HT-29 (cell line): ENCODE measurements around the gene PIP4K2C. TPM values are rescaled to one million over a fixed set of nuclear protein-coding genes. Genes with fewer than 3 reads are reported as not detected.

ENCODE experiments used
- DNase-seq: peaks from one replicate; pipeline ENCODE4 v3.0.0-alpha.2; 2015; ENCODE audit warnings: low spot score
- total RNA-seq: library from RNA; depleted of rRNA; stranded (reverse); fragments of >200 nt; shearing (Covaris generic); gene quantifications from 2 replicates; pipeline ENCODE4 v1.2.3, GENCODE V29; 2014; rRNA removed

The PIP4K2C gene
- 30.8 and 37.2 TPM in 2 replicates for total RNA-seq

DNA sequence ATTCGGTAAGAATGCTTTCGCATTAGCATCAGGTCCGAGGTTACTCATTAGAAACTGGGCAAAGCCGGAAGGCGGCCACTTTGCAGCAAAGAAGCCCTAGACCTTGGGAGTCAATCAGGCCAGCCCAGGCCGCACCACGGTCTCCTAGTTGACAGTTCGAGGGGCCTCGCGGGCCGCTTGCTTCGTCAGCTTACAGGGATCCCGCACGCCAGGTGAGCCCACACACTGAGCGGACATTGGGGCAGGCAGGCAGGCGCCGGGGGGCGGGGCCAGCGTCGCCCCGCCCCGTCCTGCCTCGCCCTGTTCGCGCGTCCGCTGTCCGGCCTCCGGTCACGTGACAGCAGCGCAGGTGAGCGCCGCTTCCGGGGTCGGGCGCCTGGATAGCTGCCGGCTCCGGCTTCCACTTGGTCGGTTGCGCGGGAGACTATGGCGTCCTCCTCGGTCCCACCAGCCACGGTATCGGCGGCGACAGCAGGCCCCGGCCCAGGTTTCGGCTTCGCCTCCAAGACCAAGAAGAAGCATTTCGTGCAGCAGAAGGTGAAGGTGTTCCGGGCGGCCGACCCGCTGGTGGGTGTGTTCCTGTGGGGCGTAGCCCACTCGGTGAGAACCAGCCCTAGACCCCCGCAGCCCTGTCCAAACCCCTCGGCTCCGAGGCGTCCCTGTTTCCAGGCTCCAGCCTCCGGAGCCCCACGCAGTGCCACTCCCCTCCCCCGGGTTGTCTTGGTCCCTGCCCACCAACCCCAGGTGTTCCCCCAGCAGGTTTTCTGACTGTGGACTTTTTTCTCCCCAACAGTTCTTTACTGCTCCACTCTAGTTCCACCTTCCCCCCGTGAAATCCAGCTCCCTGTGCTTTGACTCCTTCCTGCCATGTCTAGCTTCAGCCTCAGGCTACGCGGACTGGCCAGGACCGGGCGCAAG, at the start of gene PIP4K2C:
Gene PIP4K2C, plus strand, starts transcription at position 329 of the 918 bp plus-strand sequence. Its CDS starts 98 bp downstream, at position 427.
- peak; percentile 91 for DNase-seq

DNA sequence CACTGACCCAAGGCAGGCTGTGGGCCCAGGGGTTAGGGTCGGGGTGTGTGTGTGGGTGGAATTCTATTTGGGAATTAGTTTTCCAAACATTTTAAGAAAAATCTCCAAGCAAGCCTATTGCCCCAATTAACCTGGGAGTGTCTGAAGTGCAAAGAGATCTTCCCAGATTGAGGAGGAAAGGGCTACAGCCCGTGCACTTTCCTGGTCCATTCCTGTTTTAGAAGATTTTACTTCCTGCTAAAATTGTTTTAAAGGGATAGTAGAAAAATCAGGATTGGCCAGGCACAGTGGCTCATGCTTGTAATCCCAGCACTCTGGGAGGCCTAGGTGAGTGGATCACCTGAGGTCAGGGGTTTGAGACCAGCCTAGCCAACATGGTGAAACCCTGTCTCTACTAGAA, 49.3 kb upstream of the PIP4K2C start:
- DNase-seq = no peak

DNA sequence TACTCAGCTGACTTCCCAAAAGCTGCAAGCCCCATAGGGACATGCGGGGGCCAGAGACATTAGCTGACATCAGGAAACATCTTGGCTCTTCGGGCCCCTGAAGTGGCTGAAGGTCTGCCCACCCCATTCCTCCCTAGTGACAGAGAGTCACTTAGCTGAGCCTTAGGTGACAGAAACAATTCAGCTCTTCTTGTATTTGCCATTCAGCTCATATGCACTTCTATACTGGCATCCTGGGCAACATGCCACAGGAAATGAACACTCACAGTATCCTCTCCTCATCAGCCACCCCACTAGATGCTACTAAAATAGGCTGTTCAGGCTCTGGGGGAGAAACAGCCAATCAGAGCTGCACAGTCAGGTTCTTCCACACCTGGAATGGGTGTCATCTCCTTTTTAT, 47.4 kb upstream of the PIP4K2C start:
- DNase-seq = no peak

DNA sequence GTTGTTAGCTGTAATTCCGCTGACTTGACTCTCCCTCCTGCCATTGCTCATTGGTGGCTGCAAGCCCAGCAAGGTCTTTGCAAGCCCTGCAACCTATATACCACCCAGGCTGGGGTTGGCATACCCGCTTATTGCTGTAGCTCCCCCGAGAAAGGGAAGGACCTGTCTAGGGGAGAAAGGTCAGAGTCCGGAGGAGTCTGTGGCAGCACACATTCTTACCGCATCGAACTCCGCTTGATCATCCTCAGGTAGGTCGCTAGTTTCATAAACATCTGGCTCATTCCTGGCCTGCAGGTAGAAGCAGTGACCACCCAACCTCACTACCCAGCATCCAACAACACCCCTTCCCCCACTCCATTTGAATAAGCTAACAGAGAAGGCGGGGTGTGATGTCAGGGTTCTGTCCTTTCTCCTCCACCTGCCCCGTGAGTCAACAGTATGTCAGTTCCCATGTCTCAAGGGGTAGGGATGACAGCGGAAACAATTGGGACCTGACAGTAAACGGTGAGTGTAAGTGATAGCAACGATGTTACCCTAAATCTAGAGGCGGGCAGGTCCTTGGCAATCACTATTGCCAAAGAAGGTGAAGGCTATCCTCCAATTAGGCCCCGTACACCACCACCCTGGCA, 45.1 kb upstream of the PIP4K2C start:
- DNase-seq = no peak

DNA sequence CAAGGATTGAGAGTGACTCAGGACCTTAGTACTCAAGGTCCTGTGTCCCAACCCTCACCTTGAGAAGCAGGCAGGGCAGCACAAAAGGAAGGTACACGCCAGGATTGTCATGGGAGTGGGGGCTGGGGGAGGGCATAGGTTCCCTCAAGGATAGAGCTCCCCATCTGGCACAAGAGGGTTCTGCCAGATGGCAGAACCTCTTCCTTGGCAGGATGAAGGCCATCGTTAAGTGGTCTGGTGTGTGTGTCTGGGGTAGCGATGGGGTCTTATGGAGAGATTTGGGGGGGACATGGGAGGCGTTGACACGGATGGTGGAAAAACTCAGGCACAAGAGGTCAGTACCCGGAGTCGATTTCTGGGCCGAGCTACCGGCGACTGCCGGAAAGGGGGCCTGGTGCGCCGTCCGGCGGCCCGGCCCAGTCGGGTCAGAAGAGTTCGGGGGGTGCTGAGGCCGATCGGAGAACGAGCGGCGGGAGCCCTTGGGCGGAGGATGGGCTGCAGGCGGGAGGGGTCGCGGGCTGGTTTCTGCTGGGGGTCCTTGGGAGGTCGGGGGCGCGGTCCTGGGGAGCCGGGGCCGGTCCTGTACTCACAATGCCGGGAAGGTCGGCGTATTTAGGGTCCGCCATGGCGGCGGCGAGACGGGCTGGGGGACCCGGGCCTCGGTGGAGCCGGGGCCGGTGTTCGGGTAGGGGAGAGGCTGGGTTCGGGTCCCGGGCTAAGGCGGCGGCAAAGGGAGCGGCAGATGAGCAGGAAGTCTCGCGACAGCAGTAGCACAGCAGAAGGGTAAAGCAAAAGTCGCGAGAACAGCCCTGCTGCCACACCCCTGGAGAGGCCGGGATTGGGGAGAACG, 44.3 kb upstream of the PIP4K2C start, which contains the start of gene DCTN2:
Gene DCTN2, minus strand, starts transcription at position 755 of the 850 bp plus-strand sequence. Its CDS starts 129 bp downstream, at position 626.
- DNase-seq = peak; percentile 97

DNA sequence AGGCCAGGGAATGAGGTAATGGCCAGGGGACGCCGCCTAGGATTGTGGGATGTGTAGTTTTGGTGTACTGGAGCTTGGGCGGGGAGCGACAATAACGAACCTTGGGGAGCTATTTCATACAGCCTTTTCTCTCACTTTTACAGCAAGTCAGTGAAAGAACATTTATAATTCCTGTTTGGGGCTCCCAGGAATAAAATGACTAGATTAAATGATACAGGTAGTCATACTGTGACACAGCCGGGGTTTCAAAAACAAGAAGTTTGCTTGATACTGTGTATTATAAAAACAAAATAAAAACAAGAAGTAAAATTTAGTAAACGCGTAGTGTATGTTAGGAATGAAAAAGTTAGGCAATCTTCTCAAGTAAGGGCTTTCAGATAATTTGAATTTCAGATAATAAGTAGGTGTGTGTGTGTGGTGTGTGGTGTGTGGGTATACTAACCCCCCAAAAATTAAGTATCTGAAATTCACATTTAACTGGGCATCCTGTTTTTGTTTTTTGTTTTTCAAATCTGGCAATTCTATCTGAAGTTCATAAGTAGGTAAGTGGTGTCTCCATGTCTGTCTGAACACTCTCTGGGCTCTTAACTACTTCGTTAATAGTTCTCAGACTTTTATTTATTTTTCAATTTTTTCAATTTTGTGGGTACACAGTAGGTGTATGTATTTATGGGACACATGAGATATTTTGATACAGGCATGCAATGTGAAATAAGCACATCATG, 43.5 kb upstream of the PIP4K2C start:
- DNase-seq = no peak

DNA sequence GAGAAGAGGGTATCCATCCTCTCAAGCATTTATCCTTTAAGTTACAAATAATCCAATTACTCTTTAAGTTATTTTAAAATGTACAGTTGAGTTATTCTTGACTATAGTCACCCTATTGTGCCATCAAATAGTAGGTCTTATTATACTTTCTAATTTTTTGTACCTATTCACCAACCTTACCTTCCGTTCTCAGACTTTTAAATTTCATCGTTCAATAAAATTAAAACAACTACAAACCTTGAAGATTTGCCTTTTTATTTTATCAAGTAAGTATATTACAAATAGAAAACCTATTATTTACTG, 43.0 kb upstream of the PIP4K2C start:
- no peak for DNase-seq

DNA sequence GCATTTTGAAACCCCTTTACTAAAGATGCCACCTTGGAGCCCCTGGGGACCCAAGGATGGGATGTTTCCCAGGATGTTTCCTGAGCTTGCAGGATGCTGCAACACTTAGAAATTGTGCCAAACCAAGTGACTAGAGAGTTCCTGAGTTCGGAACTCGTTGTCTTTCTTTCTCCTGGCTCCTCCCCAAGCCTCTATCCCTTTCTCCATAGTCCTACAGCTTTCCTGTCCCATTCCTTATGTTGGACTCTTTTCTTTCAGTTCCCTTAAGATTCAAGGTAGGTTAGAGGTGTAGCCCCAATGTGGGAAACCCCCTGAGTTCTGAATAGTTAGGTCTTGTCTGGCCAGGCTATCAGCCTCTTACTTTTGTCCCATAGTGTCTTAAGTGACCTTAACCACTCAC, 42.5 kb upstream of the PIP4K2C start:
- no peak for DNase-seq

DNA sequence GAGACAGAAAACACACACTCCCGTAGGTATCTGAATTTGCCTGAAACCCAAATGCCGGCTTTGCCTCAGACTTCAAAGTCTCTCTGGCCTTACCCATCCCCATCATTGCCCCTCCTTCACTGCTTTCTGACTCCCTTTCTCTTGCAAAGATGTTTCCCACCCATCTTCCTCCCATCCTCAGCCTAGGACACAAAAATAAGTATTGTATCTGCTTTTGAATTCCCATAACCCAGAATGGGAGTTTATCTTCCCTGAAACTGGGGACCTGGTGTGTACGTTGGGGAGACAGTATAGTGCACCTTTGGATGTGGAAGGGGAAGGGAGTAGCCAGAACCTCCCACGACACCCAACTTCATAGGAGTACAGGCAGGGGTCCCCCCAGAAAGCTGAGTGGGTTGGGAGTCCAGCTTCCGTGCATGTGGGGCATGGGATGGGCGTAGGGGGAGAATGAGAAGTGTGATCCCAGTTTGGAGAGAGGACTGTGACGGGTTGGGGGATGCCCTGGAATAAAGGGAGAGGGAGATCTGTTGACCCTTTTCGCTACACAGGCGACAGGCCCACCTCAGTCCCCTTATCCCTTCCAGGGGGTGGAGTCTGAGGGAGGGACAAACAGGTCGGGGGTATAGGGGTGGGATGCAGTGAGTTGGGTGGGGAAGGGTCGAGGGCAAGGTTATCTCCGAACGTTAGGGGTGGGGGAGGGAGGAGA, 41.6 kb upstream of the PIP4K2C start:
- no peak for DNase-seq

DNA sequence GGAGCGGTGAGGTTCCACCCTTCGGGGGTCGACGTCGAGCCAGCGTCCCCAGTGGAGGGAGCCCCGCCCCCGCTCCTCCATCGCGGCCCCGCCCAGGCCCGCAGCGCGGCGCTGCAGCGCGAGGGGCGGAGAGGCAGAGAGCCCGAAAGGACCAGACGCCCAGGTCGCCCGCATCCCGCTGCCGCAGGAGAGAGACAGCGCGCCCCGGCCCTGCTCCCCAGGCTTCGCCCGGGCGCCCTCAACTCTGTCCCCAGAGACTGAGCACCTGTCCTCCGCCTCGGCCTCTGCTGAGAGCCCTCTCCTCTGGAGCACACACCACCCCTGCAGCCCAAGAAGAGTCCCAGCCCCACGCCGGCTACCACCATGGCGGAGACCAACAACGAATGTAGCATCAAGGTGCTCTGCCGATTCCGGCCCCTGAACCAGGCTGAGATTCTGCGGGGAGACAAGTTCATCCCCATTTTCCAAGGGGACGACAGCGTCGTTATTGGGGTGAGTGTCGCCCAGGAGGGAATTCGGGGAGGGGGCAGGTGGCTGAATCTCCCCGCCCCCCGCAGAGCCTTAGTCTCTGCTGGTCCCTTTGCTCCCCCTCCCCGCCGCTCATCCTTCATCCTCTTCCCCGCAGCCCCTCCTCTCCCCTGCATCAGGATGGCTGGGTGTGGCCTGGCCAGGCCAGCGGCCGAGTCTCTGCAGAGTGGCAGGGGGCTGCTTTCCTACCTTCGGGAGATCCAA, 40.9 kb upstream of the PIP4K2C start, which contains the start of gene KIF5A:
Gene KIF5A, plus strand, starts transcription at position 136 of the 732 bp plus-strand sequence. Its CDS starts 228 bp downstream, at position 364.
- DNase-seq = no peak

DNA sequence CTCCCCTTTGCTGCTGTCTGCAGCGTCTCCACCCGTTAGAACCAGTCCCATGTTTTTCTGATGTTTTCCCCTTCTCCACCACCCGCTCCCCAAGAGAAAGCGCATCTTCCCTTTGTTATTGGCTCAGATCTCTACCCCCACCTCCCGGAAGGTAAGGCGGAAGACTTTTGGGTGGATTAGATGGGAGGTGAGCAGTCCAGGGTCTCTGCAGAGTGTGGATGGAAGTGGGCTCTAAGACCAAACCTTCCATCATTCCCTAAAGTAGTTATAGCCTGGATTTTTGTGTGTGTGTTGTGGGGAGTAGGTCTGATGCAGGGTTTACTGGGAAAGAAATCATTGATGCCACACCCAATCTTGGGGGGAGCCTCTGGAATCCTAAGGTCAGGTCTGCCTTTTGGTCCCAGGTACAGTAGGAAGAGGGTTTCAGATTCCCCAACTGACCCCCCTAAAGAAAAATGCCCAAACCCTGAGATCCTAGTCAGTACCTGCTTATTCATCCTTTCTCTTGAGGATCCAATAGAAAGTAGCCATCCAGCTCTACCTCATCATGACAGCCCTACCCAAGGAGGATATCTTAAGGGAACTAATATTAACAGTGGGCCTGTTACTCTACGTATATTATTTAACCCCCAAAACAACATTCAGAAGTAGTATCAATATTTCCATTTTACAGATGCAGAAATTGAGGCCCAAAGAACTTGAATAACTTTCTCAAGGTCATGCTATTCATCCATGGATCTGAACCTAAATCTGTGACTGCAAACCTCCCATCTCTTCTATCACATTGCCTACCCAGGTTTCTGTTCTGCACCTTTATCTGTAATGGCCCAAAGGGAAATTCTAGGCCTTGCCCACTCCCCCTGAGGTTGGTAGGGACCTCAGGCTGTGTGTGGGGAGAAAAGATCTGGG, 40.1 kb upstream of the PIP4K2C start:
- DNase-seq = no peak

DNA sequence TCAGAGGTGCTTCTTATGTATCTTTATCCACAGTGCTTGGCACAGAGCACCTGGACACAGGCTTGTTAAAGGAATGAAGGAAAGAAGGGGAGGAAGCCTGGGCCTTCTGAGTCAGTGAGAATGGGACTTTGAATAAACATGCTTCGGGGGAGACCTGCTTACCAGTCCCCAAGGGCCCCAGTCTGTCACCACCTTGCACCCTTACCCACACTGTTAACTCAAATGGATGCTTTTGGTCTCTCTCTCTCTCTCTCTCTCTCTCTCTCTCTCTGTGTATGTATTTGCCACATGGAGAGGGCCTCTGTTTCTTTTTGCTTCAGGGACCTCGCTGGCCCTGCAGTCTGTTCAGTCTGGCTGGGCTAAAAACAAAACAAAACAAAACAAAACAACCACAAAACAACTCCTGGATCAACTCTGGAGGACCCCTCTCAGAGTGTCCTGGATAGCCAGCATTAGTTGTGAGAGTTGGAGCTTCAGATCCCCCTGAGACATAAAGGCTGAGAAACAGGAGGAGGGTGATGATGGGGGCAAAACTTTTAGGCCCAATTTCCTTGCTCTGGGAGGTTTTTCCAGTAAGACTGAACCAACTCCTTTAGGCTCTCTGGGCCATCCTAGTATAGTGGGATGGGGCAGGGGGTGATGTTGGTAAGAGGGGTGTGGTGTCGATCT, 39.2 kb upstream of the PIP4K2C start:
- DNase-seq = no peak

DNA sequence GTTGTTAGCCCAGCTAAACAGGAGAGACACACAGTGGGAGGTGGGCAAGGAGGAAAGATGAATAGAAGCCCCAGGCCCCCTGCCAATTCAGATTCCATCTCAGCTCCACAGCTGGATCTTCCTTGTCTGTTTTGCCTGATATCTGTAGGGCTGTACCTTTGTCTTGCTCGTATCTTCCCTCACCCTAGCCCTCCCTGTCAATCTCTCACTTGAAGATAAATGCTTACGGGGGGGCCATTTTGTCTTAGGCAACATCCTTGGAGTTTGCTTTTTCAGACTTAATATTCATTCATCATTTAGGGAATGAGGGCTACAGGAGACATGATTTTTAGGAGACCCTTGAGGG, 38.7 kb upstream of the PIP4K2C start:
- no peak for DNase-seq

DNA sequence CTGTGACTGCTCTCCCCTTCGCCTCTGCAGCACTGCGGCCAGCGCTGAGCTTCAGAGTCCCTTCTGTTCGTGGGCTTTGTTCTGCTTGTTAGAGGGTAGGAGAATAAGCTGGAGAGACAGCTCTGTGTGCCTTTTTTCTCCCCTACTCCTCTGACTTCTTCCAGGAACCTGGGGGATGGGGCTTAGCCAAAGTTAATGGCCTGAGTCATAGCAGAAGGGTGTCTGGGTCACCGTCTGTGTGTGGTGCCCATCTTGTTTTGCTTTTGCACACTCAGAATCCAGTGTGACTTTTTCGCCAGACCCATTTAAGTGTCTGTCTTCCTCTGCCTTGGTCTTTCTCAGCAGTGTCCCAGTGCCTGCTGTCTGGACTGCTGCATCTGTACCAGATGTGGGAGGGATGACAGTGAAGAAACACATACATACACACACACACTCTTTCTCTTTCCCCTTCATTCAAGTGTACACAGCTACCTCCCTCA, 38.1 kb upstream of the PIP4K2C start:
- no peak for DNase-seq

DNA sequence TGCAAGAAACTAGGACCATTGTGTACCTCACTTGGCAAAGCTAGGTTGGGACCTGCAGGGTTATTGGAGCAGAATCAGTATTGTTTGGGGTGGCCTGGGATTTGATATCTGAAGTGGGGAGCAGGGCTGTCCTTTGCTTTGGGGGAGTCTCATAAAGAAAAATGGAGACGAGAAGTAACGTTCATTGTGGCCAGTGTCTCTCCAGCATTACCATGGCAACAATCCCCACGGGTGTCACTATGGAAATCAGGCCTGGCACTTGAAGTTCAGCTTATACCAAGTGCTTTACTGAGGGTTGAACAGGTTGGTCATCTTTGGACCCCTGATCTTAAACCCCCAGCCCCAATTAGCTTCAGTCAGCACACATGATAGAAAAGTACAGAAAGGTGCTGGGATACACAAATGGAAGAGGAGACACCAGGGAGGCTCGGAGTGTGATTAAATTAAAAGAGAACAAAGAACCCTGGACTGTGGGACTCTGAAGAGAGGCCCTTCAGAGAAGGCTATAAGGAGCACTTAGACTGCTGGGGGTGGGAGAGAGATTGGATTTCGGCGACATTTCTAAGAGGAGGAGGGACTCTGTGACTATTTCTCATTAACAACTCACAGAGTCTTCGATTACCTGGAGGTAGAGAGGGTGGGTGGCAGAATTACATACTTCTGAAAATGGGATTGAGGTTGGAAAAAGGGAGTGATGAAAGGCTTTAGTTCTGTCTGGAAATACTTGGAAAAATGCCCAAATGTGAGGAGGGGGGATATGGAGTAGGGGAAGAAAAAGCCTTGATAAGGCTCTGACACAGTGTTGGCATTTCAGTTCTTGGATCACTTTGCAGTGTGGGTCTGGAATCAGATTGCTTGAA, 37.4 kb upstream of the PIP4K2C start:
- DNase-seq = no peak

DNA sequence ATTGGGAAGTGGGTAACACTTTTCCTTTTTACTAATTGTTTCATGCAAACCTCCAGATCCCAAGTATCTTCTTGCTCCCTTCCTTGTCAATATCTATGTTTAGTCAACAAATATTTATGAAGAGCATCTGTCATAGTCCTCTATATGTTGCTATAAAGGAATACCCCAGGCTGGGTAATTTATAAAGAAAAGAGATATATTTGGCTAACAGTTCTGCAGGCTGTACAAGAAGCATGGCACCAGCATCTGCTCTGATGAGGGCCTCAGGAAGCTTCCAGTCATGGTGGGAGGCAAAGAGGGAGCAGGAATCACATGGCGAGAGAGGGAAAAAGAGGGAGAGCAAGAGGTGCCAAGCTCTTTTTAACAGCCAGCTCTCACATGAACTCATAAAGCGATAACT, 36.5 kb upstream of the PIP4K2C start:
- DNase-seq = no peak

DNA sequence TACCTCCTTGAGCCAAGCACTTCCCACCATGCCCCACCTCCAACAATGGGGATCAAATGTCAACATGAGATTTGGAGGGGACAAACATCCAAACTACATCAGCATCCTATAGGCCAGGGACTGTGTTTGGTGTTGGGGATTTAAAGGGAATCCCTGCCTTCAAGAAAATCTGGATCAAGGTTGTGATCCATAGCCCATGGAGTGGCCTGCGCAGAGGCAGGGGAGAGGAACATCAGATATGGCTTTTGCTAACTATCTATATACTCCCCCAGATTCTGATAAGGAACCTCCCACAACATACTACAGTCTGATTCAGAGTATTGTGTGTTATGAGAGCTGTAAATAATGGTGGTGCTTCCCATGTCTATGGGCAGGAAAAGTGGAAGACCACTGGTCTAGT, 36.1 kb upstream of the PIP4K2C start:
- DNase-seq = no peak
